Measurements from ENCODE around the gene CCDC107. TPM values are rescaled to one million over a fixed set of nuclear protein-coding genes. Genes with fewer than 3 reads are reported as not detected.
A peak's percentile ranks its signal among the peaks of the same experiment; 100 is the strongest.

The CCDC107 gene
- total and polyA plus RNA-seq, 2 of the 13 experiments (the other 11 are each of a cell fraction or from before 2014, with no cell fraction given) = 7.1 to 15.2 TPM

GRCh38 chr9:35657546-35658136 lies 451 bp upstream of the CCDC107 start, which contains the start of gene RMRP (continued):
- peak; percentile 74 for TF ChIP-seq ZXDC (CRISPR knock-in tag; IDR thresholded peaks at IDR 0.05)
- peak; percentile 98 for TF ChIP-seq CBX1 (IDR thresholded peaks at IDR 0.05; ENCODE audit: low read depth)
- TF ChIP-seq TFDP1 (CRISPR knock-in tag; IDR thresholded peaks at IDR 0.05; ENCODE audit: borderline replicate concordance) = peak; percentile 98
- TF ChIP-seq, protein P1, sequence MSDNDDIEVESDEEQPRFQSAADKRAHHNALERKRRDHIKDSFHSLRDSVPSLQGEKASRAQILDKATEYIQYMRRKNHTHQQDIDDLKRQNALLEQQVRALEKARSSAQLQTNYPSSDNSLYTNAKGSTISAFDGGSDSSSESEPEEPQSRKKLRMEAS (IDR thresholded peaks at IDR 0.05) = peak; percentile 99
- TF ChIP-seq SP5 (CRISPR knock-in tag; IDR thresholded peaks at IDR 0.05; ENCODE audit: borderline replicate concordance, low read depth) = peak; percentile 72
- no peak for TF ChIP-seq FOXA1 (IDR thresholded peaks at IDR 0.05)
- peak; percentile 47; the same call in 1 of the 2 replicates for TF ChIP-seq FOXA1 (CRISPR knock-in tag; IDR thresholded peaks at IDR 0.05)
- no peak for TF ChIP-seq RFX5 (IDR thresholded peaks at IDR 0.05; ENCODE audit: low read depth, low read length)
- TF ChIP-seq ZNF451 (CRISPR knock-in tag; IDR thresholded peaks at IDR 0.05) = peak; percentile 65; the same call in 1 of the 2 replicates
- TF ChIP-seq, protein P2, sequence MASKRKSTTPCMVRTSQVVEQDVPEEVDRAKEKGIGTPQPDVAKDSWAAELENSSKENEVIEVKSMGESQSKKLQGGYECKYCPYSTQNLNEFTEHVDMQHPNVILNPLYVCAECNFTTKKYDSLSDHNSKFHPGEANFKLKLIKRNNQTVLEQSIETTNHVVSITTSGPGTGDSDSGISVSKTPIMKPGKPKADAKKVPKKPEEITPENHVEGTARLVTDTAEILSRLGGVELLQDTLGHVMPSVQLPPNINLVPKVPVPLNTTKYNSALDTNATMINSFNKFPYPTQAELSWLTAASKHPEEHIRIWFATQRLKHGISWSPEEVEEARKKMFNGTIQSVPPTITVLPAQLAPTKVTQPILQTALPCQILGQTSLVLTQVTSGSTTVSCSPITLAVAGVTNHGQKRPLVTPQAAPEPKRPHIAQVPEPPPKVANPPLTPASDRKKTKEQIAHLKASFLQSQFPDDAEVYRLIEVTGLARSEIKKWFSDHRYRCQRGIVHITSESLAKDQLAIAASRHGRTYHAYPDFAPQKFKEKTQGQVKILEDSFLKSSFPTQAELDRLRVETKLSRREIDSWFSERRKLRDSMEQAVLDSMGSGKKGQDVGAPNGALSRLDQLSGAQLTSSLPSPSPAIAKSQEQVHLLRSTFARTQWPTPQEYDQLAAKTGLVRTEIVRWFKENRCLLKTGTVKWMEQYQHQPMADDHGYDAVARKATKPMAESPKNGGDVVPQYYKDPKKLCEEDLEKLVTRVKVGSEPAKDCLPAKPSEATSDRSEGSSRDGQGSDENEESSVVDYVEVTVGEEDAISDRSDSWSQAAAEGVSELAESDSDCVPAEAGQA (IDR thresholded peaks at IDR 0.05; ENCODE audit: low read depth) = peak; percentile 89
- TF ChIP-seq, protein P2 (CRISPR knock-in tag; IDR thresholded peaks at IDR 0.05; ENCODE audit: borderline replicate concordance) = 0 out of 2 replicates have a peak, but pooled peaks have one; percentile 79
- TF ChIP-seq BHLHE40 (IDR thresholded peaks at IDR 0.05; ENCODE audit: low read length) = peak; percentile 91
- TF ChIP-seq ZSCAN31 (CRISPR knock-in tag; IDR thresholded peaks at IDR 0.05; ENCODE audit: low read depth) = peak; percentile 95
- no peak for TF ChIP-seq SMARCC2 (IDR thresholded peaks at IDR 0.05)
- no peak for TF ChIP-seq THYN1 (CRISPR knock-in tag; IDR thresholded peaks at IDR 0.05; ENCODE audit: borderline replicate concordance, low read depth)
- TF ChIP-seq ZNF724P (CRISPR knock-in tag; IDR thresholded peaks at IDR 0.05; ENCODE audit: borderline replicate concordance) = peak; percentile 92
- TF ChIP-seq, protein P3, sequence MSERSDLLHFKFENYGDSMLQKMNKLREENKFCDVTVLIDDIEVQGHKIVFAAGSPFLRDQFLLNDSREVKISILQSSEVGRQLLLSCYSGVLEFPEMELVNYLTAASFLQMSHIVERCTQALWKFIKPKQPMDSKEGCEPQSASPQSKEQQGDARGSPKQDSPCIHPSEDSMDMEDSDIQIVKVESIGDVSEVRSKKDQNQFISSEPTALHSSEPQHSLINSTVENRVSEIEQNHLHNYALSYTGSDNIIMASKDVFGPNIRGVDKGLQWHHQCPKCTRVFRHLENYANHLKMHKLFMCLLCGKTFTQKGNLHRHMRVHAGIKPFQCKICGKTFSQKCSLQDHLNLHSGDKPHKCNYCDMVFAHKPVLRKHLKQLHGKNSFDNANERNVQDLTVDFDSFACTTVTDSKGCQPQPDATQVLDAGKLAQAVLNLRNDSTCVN (CRISPR knock-in tag; IDR thresholded peaks at IDR 0.05; ENCODE audit: borderline replicate concordance) = no peak; the same call in 1 of the 2 replicates
- peak; percentile 98 for TF ChIP-seq ZNF607 (CRISPR knock-in tag; IDR thresholded peaks at IDR 0.05; ENCODE audit: borderline replicate concordance)
